Bone marrow (tissue), 2 donors: ENCODE measurements around the gene RAD50.
"Not testable (repeated sequence)": the region's sequence is repeated elsewhere in the genome, so short reads cannot be mapped to it uniquely, and the experiment has no call there.

Experiments used
- DNase-seq, 2 donors: peaks; one replicate each; lab custom pipeline; 2025; lab: John Stamatoyannopoulos, UW

Gene RAD50

GRCh38 chr5:132556763-132557477 lies at the start of gene RAD50:
RAD50 (plus strand) TSS chr5:132556977; CDS start chr5:132557325, 348 bp downstream.
- DNase-seq = peak; percentile 31 to 74

- no peak for DNase-seq
These were observed 46.7 kb upstream of the RAD50 start for GRCh38 chr5:132510076-132510475.

- DNase-seq = not testable (repeated sequence)
These were observed 43.0 kb upstream of the RAD50 start for GRCh38 chr5:132513618-132514336.

GRCh38 chr5:132522067-132522466 lies 34.7 kb upstream of the RAD50 start:
- not testable (repeated sequence) for DNase-seq

GRCh38 chr5:132524877-132525276 lies 31.9 kb upstream of the RAD50 start:
- DNase-seq = not testable (repeated sequence)

GRCh38 chr5:132525299-132525724 lies 31.5 kb upstream of the RAD50 start:
- no peak for DNase-seq

GRCh38 chr5:132526290-132526973 lies 30.3 kb upstream of the RAD50 start:
- no peak for DNase-seq

GRCh38 chr5:132526974-132527564 lies 29.7 kb upstream of the RAD50 start:
- no peak for DNase-seq

- no peak for DNase-seq
These were observed 28.8 kb upstream of the RAD50 start for GRCh38 chr5:132528021-132528420.

GRCh38 chr5:132528866-132529634 lies 27.7 kb upstream of the RAD50 start:
- DNase-seq = peak in 1 of 2 donors; percentile 69

- DNase-seq = no peak
These were observed 25.8 kb upstream of the RAD50 start for GRCh38 chr5:132530946-132531345.

- no peak for DNase-seq
These were observed 17.1 kb upstream of the RAD50 start for GRCh38 chr5:132539716-132540115.

- DNase-seq = no peak
These were observed 16.6 kb upstream of the RAD50 start for GRCh38 chr5:132540149-132540548.

GRCh38 chr5:132540764-132541163 lies 16.0 kb upstream of the RAD50 start:
- no peak for DNase-seq

- no peak for DNase-seq
These were observed 13.1 kb upstream of the RAD50 start, which contains the start of gene IL5 for GRCh38 chr5:132543472-132544201. IL5 (minus strand) TSS chr5:132543522; CDS start chr5:132543478, 44 bp downstream.

GRCh38 chr5:132546108-132546507 lies 10.7 kb upstream of the RAD50 start:
- DNase-seq = no peak

GRCh38 chr5:132547269-132547668 lies 9.5 kb upstream of the RAD50 start:
- no peak for DNase-seq

GRCh38 chr5:132548834-132549233 lies 7.9 kb upstream of the RAD50 start:
- not testable (repeated sequence) for DNase-seq

- DNase-seq = no peak
These were observed 7.2 kb upstream of the RAD50 start for GRCh38 chr5:132549576-132549975.

GRCh38 chr5:132556153-132556762 lies 519 bp upstream of the RAD50 start:
- no peak for DNase-seq
